Erythroblast (primary cell): Measurements from ENCODE around the gene NRAS.

Source experiments
- GATA1 ChIP-seq: IDR thresholded peaks from 2 replicates; pipeline ENCODE4 v1.6.1; 2011; ENCODE audit warnings: low read depth, mild to moderate bottlenecking, control low read depth, low read length, moderate library complexity
- POLR2A ChIP-seq: IDR thresholded peaks from 2 replicates; pipeline ENCODE4 v1.6.1; 2011; ENCODE audit warnings: mild to moderate bottlenecking, low read length

DNA sequence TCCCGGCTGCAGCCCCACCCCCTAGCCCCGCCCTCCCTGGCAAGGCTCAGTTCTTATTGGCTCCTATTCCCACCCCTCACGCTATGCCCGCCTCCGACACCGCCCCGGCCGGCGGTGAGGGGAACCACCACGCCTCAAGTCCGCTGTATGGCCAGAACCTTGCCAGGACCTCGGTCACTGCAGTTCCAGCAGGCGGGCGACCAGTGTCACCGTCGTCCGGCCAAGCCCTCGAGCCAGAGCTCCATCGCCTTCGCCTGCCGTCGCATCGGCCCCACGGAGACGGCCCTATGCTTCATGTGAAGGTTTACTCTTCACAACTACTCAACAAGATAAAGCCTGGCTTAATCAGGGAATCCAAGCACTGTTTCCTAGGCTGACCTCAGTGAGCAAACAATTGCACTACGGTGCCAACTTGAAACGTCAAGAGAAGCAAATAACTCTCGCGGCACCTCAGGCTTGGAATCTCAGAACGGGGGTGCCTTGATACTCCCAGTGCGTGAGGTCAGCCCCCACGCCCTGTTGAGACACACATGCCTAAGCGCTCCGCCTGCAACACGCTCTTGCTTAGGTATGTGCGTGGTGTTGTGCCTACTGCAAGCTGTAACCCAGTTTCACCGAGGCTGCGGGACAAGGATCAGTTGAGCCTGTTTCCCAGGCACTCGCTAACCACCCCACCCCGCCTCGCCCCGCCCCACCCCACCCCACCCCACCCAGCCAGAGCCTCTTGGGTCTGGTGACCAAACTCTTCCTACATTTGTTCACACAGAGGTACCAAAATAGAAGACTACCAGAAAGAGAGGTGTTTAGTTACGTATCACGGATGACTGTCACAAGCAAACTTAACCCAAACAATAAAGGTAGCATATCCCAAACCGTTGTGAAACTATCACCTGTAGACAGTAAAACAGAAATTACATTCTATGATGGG, 46.2 kb downstream of the NRAS start:
- TF ChIP-seq POLR2A (no peak), GATA1 (no peak)
